ENCODE data around the gene ANXA6.

DNA sequence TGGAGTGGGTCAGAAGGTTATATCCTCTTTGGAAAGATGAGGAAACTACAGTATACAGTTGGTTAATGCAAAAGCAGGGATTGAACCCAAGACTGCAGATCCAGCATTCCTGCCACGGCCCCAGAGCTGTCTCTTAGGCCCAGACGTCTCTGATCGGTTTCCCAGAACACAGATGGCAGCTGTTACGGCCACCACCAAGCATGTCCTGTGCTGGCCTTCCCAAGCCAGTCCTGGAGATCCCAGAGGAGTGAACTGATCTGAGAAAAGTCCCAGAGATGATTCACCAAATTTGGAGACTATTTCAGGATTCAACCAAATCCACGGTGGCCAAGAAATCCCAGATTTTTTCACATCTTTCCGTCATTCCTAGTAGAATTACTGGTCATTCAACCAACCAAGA is 96.8 kb downstream of the ANXA6 start:
- TF ChIP-seq RBM34 (IDR thresholded peaks at IDR 0.05; ENCODE audit: borderline replicate concordance, insufficient read depth, low read length) (no peak), ZNF57 (CRISPR knock-in tag; IDR thresholded peaks at IDR 0.05) (no peak), TGIF2 (CRISPR knock-in tag; IDR thresholded peaks at IDR 0.05) (no peak), ARHGAP35 (IDR thresholded peaks at IDR 0.05; ENCODE audit: partially characterized antibody) (no peak)
- TF ChIP-seq, protein P1, sequence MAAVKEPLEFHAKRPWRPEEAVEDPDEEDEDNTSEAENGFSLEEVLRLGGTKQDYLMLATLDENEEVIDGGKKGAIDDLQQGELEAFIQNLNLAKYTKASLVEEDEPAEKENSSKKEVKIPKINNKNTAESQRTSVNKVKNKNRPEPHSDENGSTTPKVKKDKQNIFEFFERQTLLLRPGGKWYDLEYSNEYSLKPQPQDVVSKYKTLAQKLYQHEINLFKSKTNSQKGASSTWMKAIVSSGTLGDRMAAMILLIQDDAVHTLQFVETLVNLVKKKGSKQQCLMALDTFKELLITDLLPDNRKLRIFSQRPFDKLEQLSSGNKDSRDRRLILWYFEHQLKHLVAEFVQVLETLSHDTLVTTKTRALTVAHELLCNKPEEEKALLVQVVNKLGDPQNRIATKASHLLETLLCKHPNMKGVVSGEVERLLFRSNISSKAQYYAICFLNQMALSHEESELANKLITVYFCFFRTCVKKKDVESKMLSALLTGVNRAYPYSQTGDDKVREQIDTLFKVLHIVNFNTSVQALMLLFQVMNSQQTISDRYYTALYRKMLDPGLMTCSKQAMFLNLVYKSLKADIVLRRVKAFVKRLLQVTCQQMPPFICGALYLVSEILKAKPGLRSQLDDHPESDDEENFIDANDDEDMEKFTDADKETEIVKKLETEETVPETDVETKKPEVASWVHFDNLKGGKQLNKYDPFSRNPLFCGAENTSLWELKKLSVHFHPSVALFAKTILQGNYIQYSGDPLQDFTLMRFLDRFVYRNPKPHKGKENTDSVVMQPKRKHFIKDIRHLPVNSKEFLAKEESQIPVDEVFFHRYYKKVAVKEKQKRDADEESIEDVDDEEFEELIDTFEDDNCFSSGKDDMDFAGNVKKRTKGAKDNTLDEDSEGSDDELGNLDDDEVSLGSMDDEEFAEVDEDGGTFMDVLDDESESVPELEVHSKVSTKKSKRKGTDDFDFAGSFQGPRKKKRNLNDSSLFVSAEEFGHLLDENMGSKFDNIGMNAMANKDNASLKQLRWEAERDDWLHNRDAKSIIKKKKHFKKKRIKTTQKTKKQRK (IDR thresholded peaks at IDR 0.05; ENCODE audit: borderline replicate concordance, low read depth, low read length) = no peak
